H1 (cell line): ENCODE results near the gene DKK3. TPM values are rescaled to one million over a fixed set of nuclear protein-coding genes. Genes with fewer than 3 reads are reported as not detected.

Experiments used
- ASH2L ChIP-seq: fragments of 200-600, 300-600 bp; sonication (generic); IDR thresholded peaks from one replicate; pipeline ENCODE4 v1.7.1; 2017; ENCODE audit warnings: low read length
- ATF3 ChIP-seq: IDR thresholded peaks from 2 replicates; pipeline ENCODE4 v1.6.1; 2011; ENCODE audit warnings: low read depth, mild to moderate bottlenecking, low read length; ENCODE audit not compliant: insufficient read depth
- BACH1 ChIP-seq: IDR thresholded peaks from 2 replicates; pipeline ENCODE4 v1.6.1; 2012; ENCODE audit warnings: low read length, improper control_type of control experiment
- EGR1 ChIP-seq: IDR thresholded peaks from 2 replicates; pipeline ENCODE4 v1.6.1; 2011; ENCODE audit warnings: low read depth, low read length, borderline replicate concordance
- GTF2F1 ChIP-seq: IDR thresholded peaks from 2 replicates; pipeline ENCODE4 v1.6.1; 2012; ENCODE audit warnings: low read depth, low read length, improper control_type of control experiment, borderline replicate concordance
- NANOG ChIP-seq: IDR thresholded peaks from 2 replicates; pipeline ENCODE4 v1.6.1; 2011; ENCODE audit warnings: low read length, low read depth, mild to moderate bottlenecking, inconsistent platforms; ENCODE audit not compliant: insufficient read depth, poor library complexity, severe bottlenecking
- POU5F1 ChIP-seq: IDR thresholded peaks from 2 replicates; pipeline ENCODE4 v1.6.1; 2011; ENCODE audit warnings: low read depth, mild to moderate bottlenecking, low read length, moderate library complexity
- SIX5 ChIP-seq: IDR thresholded peaks from 2 replicates; pipeline ENCODE4 v1.6.1; 2011; ENCODE audit warnings: mild to moderate bottlenecking, low read depth, low read length
- ZNF274 ChIP-seq: IDR thresholded peaks from 2 replicates; pipeline ENCODE4 v1.7.0; 2012; ENCODE audit warnings: low read length, borderline replicate concordance; ENCODE audit errors: extremely low read depth
- polyA plus RNA-seq, 7 experiments: library from polyadenylated mRNA; depleted of rRNA in 3 of 7; stranded (reverse) in 5 of 7; unstranded in 2 of 7; fragments of >200 nt in 5 of 7; fragments of 200-250 nt in 2 of 7; gene quantifications; 1 replicate in 5 of 7; 2 replicates in 1 of 7; 4 replicates in 1 of 7; pipeline versions ENCODE4 v1.2.1 to v1.2.3, GENCODE V29; 2011 to 2013; ENCODE audit warnings: missing spikeins in 2 of 7, mixed read lengths in 2 of 7
- total RNA-seq: library from RNA; stranded (reverse); fragmentation: NEBNext Ultra II Directional; extraction: Animal tissue kit (Norgen Biotek cat#: 25700); gene quantifications from 2 replicates; pipeline ENCODE4 v1.2.1, GENCODE V29; 2021
- TF ChIP-seq, protein P1 (sequence below): fragments of 300-600 bp; sonication (generic); IDR thresholded peaks from 2 replicates; pipeline ENCODE4 v1.7.1; 2012; ENCODE audit warnings: low read length, moderate library complexity, mild to moderate bottlenecking, inconsistent platforms; ENCODE audit not compliant: insufficient replicate concordance
- TF ChIP-seq, protein P2 (sequence below): IDR thresholded peaks from 2 replicates; pipeline ENCODE4 v1.6.1; 2011; ENCODE audit warnings: low read length, improper control_type of control experiment

Gene DKK3
- total and polyA plus RNA-seq, 2 of the 8 experiments (the other 6 are each of a cell fraction or from before 2014, with no cell fraction given), result 30.0 to 40.1 TPM

DNA sequence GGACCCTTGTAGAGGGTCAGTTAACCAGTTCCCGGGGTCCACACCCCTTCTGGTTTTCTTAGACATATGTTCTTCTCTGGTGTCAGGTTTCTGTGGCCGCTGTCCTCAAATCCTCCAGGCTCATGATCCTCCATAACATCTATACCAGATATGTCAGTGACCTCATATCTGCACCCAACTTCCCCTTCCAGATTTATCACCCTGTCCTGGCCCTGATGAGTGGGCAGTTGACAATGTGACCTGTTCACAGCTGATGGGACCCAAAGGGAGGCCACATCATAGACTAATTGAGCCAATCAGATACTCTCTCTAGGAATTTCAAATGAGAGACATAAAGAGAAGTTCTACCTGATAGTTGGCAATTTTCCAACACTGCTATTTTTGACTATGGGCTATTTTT is 5.1 kb downstream of the DKK3 start (continued):
- TF ChIP-seq, protein P1, sequence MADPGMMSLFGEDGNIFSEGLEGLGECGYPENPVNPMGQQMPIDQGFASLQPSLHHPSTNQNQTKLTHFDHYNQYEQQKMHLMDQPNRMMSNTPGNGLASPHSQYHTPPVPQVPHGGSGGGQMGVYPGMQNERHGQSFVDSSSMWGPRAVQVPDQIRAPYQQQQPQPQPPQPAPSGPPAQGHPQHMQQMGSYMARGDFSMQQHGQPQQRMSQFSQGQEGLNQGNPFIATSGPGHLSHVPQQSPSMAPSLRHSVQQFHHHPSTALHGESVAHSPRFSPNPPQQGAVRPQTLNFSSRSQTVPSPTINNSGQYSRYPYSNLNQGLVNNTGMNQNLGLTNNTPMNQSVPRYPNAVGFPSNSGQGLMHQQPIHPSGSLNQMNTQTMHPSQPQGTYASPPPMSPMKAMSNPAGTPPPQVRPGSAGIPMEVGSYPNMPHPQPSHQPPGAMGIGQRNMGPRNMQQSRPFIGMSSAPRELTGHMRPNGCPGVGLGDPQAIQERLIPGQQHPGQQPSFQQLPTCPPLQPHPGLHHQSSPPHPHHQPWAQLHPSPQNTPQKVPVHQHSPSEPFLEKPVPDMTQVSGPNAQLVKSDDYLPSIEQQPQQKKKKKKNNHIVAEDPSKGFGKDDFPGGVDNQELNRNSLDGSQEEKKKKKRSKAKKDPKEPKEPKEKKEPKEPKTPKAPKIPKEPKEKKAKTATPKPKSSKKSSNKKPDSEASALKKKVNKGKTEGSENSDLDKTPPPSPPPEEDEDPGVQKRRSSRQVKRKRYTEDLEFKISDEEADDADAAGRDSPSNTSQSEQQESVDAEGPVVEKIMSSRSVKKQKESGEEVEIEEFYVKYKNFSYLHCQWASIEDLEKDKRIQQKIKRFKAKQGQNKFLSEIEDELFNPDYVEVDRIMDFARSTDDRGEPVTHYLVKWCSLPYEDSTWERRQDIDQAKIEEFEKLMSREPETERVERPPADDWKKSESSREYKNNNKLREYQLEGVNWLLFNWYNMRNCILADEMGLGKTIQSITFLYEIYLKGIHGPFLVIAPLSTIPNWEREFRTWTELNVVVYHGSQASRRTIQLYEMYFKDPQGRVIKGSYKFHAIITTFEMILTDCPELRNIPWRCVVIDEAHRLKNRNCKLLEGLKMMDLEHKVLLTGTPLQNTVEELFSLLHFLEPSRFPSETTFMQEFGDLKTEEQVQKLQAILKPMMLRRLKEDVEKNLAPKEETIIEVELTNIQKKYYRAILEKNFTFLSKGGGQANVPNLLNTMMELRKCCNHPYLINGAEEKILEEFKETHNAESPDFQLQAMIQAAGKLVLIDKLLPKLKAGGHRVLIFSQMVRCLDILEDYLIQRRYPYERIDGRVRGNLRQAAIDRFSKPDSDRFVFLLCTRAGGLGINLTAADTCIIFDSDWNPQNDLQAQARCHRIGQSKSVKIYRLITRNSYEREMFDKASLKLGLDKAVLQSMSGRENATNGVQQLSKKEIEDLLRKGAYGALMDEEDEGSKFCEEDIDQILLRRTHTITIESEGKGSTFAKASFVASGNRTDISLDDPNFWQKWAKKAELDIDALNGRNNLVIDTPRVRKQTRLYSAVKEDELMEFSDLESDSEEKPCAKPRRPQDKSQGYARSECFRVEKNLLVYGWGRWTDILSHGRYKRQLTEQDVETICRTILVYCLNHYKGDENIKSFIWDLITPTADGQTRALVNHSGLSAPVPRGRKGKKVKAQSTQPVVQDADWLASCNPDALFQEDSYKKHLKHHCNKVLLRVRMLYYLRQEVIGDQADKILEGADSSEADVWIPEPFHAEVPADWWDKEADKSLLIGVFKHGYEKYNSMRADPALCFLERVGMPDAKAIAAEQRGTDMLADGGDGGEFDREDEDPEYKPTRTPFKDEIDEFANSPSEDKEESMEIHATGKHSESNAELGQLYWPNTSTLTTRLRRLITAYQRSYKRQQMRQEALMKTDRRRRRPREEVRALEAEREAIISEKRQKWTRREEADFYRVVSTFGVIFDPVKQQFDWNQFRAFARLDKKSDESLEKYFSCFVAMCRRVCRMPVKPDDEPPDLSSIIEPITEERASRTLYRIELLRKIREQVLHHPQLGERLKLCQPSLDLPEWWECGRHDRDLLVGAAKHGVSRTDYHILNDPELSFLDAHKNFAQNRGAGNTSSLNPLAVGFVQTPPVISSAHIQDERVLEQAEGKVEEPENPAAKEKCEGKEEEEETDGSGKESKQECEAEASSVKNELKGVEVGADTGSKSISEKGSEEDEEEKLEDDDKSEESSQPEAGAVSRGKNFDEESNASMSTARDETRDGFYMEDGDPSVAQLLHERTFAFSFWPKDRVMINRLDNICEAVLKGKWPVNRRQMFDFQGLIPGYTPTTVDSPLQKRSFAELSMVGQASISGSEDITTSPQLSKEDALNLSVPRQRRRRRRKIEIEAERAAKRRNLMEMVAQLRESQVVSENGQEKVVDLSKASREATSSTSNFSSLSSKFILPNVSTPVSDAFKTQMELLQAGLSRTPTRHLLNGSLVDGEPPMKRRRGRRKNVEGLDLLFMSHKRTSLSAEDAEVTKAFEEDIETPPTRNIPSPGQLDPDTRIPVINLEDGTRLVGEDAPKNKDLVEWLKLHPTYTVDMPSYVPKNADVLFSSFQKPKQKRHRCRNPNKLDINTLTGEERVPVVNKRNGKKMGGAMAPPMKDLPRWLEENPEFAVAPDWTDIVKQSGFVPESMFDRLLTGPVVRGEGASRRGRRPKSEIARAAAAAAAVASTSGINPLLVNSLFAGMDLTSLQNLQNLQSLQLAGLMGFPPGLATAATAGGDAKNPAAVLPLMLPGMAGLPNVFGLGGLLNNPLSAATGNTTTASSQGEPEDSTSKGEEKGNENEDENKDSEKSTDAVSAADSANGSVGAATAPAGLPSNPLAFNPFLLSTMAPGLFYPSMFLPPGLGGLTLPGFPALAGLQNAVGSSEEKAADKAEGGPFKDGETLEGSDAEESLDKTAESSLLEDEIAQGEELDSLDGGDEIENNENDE, result no peak
- TF ChIP-seq EGR1 (no peak), POU5F1 (no peak), NANOG (no peak), ATF3 (no peak), ZNF274 (no peak), ASH2L (no peak), GTF2F1 (no peak), SIX5 (no peak), BACH1 (no peak)
- TF ChIP-seq, protein P2, sequence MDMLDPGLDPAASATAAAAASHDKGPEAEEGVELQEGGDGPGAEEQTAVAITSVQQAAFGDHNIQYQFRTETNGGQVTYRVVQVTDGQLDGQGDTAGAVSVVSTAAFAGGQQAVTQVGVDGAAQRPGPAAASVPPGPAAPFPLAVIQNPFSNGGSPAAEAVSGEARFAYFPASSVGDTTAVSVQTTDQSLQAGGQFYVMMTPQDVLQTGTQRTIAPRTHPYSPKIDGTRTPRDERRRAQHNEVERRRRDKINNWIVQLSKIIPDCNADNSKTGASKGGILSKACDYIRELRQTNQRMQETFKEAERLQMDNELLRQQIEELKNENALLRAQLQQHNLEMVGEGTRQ, result no peak
